T47D (cell line): Measurements from ENCODE around the gene CLEC18A.
"Not testable (repeated sequence)": the region's sequence is repeated elsewhere in the genome, so short reads cannot be mapped to it uniquely, and the experiment has no call there.

Source experiments
- DNase-seq, 2 experiments: peaks; one replicate each; pipeline versions ENCODE4 v3.0.0 to v3.0.0-alpha.2; 2011 to 2012; ENCODE audit warnings: low read depth in 1 of 2, low spot score in 1 of 2
- in situ Hi-C: cut with HindIII; loops from 2 replicates; pipeline ENCODE4 v1.10.0; 2016; ENCODE audit warnings: low sequenced_read_pairs, low pct_unique_long_range_greater_than_20kb

CLEC18A gene

DNA sequence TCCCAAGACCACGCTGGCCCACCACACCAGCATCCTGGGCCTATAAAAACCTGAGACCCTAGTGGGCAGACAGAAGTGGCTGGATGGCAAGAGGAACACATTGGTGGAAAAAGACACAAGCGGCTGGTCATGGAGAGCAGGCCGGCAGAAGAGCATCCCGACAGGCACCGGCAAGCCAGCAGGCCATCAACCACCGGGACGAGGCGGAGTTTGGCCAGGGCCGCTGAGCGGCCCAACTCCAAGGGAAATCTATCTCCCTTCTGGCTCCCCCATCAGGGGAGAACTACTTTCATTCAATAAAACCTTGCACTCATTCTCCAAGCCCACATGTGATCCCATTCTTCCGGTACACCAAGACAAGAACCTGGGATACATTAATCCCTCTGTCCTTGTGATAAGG is 61.8 kb downstream of the CLEC18A start:
- DNase-seq, in situ Hi-C loops: not testable (repeated sequence)
